ENCODE measurements around the gene GAS7.

GRCh38 chr17:10147040-10147439, 51.4 kb downstream of the GAS7 start:
- TF ChIP-seq EP300 (IDR thresholded peaks at IDR 0.05), result no peak
- no peak for TF ChIP-seq CTCF (IDR thresholded peaks at IDR 0.05)
- no peak for TF ChIP-seq POLR2A (IDR thresholded peaks at IDR 0.05)

All from stomach (tissue), 4 donors.